Head of caudate nucleus (tissue), 42 donors: ENCODE data around the gene REXO1.
"Not testable (repeated sequence)": the region's sequence is repeated elsewhere in the genome, so short reads cannot be mapped to it uniquely, and the experiment has no call there.

Experiments
- DNase-seq, 42 donors: peaks; one replicate each; pipeline versions ENCODE4 v3.0.0 to v3.0.0-alpha.2; 2020 to 2021; ENCODE audit warnings: mixed read lengths in 7 of 42
- intact Hi-C: fragments of 100-400 bp; cut with DNase I; formaldehyde crosslinking; loops from one replicate; pipeline ENCODE4 v1.15.0; 2022

REXO1 gene

DNA sequence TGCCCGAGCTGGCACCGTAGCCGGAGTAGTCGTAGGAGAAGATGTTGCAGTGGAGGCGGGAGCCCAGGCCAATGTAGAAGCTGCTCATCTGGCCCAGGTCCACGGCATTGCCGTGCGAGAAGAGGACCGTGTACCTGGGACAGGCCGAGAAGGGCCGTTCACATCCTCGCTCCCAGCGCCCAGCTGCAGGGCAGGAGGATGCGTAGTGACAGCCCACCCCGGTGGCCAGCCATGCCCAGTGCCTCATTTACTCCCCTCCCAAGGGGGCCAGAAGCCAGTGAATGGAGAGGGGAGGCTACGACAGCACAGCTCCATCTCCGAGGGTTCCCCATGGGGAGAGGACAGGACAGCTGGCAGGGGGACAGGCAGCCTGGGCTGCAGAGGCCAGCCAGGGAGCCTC, 31.7 kb upstream of the REXO1 start:
- intact Hi-C loops, DNase-seq: not testable (repeated sequence)

DNA sequence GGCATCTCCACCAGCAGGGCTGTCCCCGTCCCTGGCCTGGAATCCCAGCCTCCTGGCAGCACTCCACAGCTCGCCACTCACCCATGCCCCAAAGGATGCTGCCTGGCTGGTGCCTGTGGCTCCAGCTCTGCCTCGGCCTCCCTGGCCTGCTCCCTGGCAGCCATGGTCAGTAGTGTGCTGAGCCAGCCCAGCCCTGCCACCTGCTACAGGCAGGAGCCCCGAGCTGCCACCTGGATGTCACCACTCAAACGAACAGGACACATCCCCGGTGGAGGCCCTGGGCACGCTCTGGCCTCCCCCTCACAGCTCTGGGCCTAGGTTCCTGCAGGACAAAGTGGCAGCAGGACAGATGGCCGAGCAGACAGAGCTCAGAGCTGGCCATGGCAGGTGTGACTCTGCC, 30.3 kb upstream of the REXO1 start:
- DNase-seq, intact Hi-C loops: not testable (repeated sequence)

DNA sequence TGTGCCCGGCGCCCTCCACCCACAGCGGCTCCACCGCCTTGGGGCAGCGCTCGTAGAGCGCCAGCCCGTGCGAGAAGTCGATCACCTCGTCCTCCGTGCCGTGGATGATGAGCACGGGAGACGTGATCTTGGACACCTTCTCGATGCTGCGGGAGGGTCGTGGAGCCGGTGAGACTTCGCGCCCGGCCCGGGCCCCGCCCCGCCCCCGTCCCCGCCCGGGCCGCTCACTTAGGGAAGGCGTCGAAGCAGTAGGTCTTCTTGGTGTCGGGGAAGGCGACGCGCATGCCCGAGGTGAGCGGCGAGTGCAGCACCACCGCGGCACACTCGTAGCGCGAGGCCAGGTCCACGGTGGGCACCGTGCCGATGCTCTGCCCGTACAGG, 29.0 kb upstream of the REXO1 start:
- DNase-seq, intact Hi-C loops: not testable (repeated sequence)

DNA sequence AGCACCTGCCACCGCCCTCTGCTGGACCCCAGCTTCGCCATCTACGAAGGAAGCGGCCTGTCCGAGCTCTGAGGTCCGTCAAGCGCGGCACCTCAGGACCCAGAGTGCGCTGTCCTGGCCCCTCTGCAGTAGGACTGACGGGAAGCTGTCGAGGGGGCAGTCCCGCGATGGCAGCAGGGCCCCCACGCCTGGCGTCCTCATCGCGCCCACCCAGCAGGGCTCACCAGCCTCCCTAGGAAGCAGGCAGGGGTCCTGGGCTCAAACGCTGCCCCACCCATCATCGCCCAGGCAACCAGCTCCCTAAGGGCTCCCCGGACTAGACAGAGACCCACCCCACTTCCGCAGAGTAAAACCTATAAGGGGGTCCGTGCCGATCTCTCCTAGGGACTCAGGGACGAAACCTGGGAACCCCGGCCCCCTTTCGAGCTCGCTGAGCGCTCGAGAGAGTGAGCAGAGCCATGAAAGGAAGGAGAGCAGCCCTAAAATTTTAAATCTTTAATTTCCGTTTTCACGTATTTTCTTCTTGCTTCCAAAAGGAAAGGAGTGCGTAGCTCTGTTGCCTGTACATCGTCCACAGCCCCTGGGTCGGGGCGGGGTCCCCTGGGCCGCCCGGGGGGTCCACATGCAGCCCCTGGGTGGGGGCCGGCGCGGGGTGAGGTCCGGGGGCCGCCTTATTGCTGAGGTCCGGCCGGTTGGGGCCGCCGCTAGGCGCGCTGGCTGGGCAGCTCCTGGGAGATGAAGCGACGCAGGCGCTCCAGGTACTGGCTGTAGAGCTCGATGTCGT, 28.4 kb upstream of the REXO1 start:
- intact Hi-C loops, DNase-seq: not testable (repeated sequence)

DNA sequence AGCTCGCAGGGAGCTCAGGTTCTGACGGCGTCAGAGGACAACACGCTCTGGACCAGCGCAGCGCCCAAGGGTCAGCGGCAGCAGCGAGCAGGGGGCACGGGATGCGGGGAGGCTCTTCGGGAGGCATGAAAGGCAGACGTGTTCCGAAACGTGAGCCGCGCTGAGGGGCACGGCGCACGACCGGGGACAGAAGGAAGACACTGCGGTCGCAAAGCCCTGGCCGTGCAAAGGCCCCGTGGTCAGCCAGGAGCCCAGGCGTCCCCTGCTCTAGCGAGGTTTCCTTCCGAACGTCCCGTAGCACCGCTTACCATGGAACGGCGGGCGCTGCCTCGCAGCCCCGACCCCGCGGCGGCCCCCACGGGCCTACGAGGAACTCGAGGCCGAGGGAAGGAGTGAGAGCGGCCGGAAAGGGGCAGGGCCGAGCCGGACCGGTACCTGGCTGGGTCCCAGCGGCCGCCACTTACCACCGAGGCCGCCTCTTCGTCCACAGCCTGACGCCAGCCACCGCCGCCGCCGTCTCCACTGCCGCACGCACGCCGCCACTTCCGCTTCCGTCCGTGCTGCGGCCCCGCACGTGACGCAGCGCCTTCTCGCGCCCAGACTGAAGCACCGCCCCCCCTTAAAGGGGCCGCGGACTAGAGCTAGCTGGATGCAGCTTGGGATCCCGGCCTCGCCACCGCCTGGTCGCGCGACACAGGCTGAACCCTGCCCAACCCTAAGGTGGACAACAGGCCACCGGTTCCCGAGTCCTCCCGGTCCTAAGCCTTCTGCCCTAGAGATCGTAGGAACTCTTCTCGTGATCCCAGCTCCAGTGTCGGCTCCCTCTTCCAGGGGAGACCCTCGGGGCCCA, 27.6 kb upstream of the REXO1 start:
- intact Hi-C loops = no loop called here
- peak; percentile 88 to 98 (median 95) for DNase-seq

DNA sequence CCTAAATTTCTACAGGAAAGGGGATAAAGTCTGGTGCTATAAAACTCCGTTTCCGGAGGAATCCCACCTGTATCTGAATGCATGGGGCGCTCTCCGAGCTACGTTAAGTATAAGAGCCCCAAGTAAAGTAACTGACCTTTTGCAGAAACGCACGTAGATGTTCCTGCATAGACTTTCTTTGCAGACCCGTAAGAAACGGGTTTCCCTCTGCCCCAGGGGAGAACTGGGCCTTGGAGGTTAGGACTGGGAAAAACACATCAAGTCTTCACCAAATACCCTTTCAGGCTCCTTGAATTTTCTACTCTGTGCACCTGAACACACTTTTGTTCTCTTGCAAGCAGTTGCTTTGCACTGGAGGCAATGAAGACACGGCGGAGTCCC, 27.0 kb upstream of the REXO1 start:
- peak in 1 of 42 donors; percentile 43 for DNase-seq
- intact Hi-C loops = not testable (repeated sequence)

DNA sequence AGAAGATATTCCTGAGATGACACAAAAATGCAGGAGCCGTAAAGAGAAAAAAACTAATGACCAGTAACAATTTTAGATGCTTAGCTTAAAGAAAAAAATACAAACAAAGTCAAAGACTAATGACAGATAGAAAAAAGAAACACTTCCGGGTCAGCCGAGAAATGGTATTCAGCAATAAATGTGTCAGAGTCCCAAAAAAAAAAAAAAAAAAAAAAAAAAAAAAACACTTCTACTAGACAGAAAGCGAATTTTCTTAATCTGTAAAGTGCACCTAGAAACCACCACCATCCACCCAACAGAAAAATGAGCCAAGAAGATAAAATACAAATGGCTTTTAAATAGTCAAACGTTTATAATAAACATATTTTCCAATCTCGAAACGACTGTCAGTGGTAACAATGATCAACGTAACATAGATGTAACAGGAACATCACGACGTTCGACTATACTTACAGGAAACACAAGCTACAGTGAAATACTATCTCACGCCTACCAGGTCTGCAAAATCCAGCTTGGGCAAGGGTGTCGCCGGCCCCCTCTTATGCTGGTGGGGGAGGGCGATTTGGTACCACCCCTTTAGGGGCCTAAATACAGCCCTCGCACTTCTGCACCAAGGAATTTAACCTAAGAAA, 26.4 kb upstream of the REXO1 start:
- DNase-seq = no peak
- intact Hi-C loops = no loop called here

DNA sequence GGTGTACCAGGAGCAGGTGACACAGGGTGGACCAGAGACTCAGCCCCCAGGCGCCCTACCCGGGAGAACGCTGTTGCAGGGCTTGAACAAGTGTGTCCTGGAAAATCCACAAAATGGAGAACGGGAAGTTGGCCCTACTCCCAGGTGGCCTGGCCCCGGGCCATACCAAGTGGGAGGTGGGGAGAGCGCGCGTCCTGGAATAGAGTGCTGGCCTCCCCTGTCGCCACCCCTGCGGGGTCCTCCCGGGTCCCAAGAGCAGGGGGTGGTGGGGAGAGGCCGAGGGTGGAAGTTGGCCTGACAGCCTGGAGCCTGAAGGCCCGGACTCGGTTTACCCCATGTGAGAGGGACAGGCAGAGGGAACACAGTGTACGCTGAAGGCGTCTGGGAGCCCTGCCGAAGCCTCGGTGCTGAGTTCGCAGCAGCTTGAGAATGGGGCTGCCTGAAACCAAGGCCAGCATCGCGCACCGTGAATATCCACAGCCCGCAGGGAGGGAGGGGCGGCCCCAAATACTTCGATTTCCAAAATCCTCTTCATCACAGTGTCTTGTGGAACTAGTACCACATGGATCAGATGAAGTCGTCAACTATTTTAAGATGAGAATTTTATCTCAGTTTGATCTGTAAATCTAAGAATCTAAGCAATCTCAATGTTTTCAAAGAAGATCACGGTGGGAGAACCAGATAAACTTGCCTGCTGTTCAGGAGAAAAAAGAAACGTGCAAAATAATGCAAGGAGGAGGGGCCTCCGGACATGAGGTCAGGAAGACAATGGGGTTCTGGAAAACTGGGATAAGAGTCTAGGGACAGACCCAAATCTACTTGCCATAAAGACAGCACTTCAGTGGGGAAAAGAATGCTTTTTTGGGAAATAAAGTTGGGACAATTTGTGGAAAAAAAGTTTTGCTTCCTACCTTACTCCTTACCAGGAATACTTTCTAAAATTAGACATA, 25.5 kb upstream of the REXO1 start:
- peak in 8 of 42 donors; percentile 33 to 65 (median 51) for DNase-seq
- intact Hi-C loops = no loop called here

DNA sequence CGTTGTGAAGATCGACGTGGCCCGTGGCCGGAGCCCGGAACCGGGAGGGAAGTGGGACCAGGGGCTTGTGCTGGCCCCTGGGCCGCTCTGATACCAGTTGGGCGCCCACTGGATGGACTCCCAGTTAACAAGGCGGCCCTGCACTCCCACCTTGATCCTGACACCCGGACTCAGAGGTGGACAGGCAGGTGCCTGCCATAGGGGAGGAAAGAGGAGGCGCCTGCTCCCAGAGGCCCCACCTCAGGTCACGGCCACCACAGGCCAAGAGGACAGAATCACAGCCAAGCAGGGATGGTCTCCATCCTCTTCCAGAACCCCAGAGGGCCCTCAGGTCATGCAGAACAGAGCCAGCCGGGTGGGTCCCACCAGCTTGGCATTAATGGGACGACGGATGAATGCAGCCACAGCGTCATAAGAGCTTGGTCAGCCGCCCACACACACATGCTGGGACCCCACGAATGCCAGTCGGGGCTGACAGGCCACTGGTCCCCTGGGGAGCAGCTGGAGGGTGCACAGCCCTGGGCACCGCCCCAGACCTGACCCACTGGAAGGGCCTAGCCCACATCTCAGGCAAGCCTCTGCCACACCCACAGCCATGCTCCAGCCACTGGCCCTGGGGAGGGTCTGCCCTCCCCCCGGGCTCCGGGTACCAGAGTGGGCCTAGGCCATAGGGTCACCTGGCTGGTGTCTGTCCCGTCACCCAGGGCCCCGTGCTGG, 24.7 kb upstream of the REXO1 start:
- no peak for DNase-seq
- intact Hi-C loops = no loop called here

DNA sequence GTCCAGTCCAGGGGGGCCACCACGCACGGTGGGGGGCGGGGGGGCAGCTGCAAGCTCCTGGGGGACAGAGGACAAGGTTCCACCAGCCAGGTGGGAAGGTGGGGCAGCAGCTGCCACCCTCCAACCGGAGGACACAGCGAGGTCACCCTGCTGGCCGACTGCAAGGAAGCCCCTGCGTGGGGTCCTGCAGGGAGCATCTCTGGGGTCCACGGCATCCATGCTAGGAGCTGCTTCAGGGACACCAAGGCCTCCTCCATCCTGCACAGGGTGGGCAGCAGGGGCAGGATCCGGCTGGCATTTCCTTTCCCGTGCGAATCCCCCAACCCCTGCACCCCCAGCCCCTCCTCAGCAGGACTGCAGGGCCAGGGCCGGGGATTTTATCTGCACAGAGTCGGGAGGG, 23.3 kb upstream of the REXO1 start:
- DNase-seq = no peak
- intact Hi-C loops = no loop called here

DNA sequence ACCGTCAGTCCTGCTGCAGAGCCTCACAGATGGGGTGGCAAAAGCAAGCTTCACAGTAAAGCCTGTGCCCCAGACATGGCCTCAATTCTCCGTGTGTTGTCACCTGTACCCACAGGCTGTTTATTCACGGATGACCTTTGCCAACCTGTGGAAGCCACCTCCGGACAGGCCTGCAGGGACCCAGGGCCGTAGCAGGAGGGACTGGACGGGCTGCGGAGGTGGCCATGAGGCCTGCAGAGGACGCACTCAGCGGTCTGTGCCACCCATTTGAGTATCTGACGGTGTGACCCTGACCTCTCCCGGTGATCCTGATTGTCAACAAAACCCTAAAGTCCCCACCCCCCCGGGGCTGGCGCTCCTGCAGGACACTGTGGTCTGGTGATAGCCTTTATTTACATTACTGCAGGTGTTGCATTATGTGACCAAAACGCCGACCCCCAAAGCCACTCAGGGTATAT, 22.9 kb upstream of the REXO1 start:
- intact Hi-C loops = no loop called here

DNA sequence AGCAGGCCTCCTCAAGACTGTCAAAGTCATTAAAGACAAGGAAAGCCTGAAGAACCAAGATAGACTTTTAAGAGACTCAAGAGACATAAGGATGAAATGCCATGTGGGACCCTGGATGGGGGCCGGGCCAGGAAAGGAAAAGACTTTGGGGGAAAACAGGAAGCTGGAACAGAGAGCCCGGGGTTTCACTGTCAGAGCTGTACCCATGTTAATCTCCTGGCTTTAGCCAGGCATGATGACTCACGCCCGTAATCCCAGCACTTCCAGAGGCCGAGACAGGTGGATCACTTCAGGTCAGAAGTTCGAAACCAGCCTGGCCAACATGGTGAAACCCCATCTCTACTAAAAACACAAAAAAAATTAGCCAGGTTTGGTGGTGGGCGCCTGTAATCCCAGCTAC, 20.7 kb upstream of the REXO1 start:
- intact Hi-C loops = no loop called here
- no peak for DNase-seq

More for the DNA sequence above, 22.9 kb upstream of the REXO1 start:
- DNase-seq = no peak

DNA sequence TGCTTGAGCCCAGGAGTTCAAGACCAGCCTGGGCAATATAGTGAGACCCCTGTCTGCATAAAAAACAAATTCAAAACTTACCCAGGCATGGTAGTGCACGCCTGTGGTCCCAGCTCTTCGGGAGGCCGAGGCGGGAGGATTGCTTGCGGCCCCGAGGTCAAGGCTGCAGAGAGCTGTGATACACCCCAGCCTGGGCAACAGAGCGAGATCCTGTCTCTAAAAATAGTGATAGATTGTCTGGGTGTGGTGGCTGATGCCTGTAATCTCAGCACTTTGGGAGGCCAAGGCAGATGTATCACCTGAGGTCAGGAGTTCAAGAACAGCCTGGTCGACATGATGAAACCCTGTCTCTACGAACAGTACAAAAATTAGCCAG, 19.1 kb upstream of the REXO1 start:
- intact Hi-C loops = no loop called here
- no peak for DNase-seq

DNA sequence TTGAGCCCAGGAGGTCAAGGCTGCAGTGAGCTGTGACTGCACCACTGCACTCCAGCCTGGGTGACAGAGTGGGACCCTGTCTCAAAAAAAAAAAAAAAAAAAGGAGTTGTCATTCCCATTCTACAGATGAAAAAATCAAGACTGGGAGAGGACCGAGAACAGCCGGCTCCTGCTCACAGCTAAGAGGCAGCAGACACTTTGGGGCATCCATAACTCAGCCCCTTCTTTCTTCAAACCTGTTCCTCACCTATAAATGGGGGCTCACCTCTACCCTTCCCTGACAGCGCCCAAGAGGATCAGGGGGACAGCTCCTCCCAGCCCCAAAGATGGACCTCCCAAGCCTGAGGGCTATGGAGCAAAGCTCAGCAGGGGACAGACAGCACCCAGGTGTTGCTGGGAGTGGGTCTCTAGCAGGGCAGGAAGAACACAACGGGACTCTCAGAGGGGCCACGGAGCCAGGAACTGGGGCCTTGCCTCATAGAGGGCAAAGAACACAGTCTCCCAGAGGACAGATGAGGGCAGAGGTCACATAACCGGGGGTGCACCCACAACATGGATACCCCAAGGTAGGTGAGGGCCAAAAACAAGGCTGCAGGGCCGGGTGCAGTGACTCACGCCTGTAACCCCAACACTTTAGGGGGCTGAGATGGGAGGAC, 18.5 kb upstream of the REXO1 start:
- DNase-seq = no peak
- intact Hi-C loops = no loop called here

DNA sequence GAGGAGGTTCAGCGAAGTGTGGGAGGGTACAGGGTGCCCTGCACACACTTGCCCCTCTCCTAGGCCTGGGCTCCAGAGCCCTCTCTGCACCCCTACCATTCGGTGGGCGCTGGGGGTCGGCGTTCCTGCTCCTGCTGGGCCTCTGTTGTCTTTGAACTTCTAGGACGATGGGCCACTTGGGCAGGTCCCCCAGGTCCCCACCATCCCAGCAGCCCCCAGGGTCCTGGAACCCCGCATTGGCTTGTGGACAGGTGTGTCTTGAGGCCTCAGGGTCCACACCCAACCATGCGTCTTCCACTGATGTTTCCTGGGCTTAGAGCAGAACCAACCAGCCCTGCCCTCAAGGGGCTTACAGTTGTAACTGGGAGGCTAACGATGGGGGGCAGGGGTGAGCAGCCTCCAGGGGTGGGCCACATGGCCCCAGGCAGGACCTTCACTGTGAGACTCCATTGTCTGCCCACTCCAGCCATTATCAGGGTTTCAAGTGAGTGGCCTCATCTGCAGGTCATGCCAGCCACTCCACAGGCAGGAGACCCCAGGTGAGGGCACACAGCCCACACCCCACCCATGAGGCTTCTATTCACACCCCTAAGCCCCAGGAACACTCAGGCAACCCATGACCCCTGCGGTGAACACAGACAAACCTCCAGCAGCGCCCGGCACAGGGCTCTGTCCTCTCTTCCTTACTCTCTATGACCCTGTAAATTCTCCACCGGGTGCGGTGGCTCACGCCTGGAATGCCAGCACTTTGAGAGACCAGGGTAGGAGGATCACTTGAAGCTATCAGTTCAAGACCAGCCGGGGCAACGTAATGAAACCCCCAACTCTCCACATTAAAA, 17.1 kb upstream of the REXO1 start:
- peak in 1 of 42 donors; percentile 42 for DNase-seq

DNA sequence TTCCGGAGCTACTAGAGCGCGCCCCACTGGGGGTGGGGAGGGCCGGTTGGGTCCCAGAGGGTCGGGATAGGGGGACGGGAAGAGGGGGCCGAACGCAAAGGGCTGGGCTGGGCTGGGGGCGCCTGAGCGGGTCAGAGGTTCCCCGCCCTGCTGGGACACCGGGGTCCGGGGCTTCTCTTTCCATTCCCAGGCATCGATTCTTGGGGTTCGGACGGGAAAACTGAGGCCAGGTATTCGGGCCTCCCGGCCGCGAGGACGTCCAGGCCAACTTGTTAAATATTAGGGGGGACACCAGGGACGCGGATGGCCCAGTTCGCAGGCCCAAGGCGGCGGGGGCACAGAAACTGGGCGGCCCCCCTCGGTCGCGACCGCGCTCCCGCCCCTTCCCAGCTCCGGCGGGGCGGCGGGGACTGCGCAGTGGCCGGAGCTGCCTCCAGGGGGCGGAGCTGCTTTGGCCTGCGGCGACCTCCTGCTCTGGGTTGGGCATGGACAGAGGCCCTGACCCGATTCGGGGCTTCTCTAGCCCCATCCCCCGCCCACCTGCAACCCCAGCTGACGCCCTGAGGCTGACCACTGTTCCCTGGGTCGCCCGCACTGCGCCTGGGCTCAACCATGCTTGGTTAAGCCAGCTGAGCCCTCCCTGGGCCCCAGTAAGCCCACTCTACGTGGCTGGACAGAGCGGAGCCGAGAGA, 16.3 kb upstream of the REXO1 start:
- intact Hi-C loops = no loop called here

More for the DNA sequence above, 17.1 kb upstream of the REXO1 start:
- intact Hi-C loops = no loop called here

More for the DNA sequence above, 16.3 kb upstream of the REXO1 start:
- peak in 33 of 42 donors; percentile 41 to 87 (median 71) for DNase-seq
